Neural cell (in vitro differentiated cells): ENCODE measurements around the gene ALK. TPM values are rescaled to one million over a fixed set of nuclear protein-coding genes. Genes with fewer than 3 reads are reported as not detected.

Experiments
- H2AFZ ChIP-seq: fragments of 200-600, 300-800 bp; sonication (generic), shearing (Covaris generic); 2 replicates; pipeline ENCODE4 v1.6.0; 2014; ENCODE audit warnings: low read depth, mild to moderate bottlenecking, antibody characterized with exemption, low read length, moderate library complexity
- H3F3A ChIP-seq: fragments of 200-600 bp; shearing (Covaris generic); 2 replicates; pipeline ENCODE4 v1.6.1; 2016; ENCODE audit warnings: mild to moderate bottlenecking, moderate library complexity, mixed read lengths, antibody characterized with exemption, low read length; ENCODE audit not compliant: insufficient read depth, poor library complexity, severe bottlenecking
- H3K27ac ChIP-seq: fragments of 200-600, 300-800 bp; sonication (generic), shearing (Covaris generic); 2 replicates; pipeline ENCODE4 v1.5.1; 2014; ENCODE audit warnings: mild to moderate bottlenecking, low read length, moderate library complexity
- H3K27me3 ChIP-seq: fragments of 300-800, 200-600 bp; sonication (generic), shearing (Covaris generic); 2 replicates; pipeline ENCODE4 v1.6.0; 2014; ENCODE audit warnings: mild to moderate bottlenecking, low read depth, low read length, moderate library complexity; ENCODE audit not compliant: insufficient read depth
- H3K36me3 ChIP-seq: fragments of 300-800, 200-600 bp; sonication (generic), shearing (Covaris generic); 2 replicates; pipeline ENCODE4 v1.5.1; 2014; ENCODE audit warnings: mild to moderate bottlenecking, antibody characterized with exemption, low read length, moderate library complexity; ENCODE audit not compliant: insufficient read depth
- H3K4me2 ChIP-seq: fragments of 300-800, 200-600 bp; sonication (generic), shearing (Covaris generic); 2 replicates; pipeline ENCODE4 v1.6.0; 2014; ENCODE audit warnings: mild to moderate bottlenecking, low read length
- H3K4me3 ChIP-seq: fragments of 300-800, 200-600 bp; sonication (generic), shearing (Covaris generic); 2 replicates; pipeline ENCODE4 v1.5.1; 2014; ENCODE audit warnings: mild to moderate bottlenecking, low read length, moderate library complexity
- H3K79me2 ChIP-seq: fragments of 200-600 bp; shearing (Covaris generic); replicated peaks from 2 replicates; pipeline ENCODE4 v1.6.0; 2014; ENCODE audit warnings: mild to moderate bottlenecking, low read length, moderate library complexity; ENCODE audit not compliant: insufficient read depth
- H3K9ac ChIP-seq: fragments of 300-800, 200-600 bp; sonication (generic), shearing (Covaris generic); 2 replicates; pipeline ENCODE4 v1.6.1; 2016; ENCODE audit warnings: mild to moderate bottlenecking, low read length, mixed read lengths
- H3K9me2 ChIP-seq: fragments of 200-600 bp; shearing (Covaris generic); 2 replicates; pipeline ENCODE4 v1.6.1; 2016; ENCODE audit warnings: mild to moderate bottlenecking, low read length, mixed read lengths; ENCODE audit not compliant: insufficient read depth
- H3K9me3 ChIP-seq: fragments of 200-600, 300-800 bp; sonication (generic), shearing (Covaris generic); 2 replicates; pipeline ENCODE4 v1.6.1; 2016; ENCODE audit warnings: mild to moderate bottlenecking, mixed run types, low read length, moderate library complexity, mixed read lengths
- H4K20me1 ChIP-seq: fragments of 200-600 bp; shearing (Covaris generic); 2 replicates; pipeline ENCODE4 v1.6.1; 2016; ENCODE audit warnings: mild to moderate bottlenecking, mixed run types; ENCODE audit not compliant: insufficient read depth
- EP300 ChIP-seq: fragments of 450-650 bp; conservative IDR thresholded peaks from 2 replicates; pipeline ENCODE4 v1.6.1; 2014; ENCODE audit warnings: antibody characterized with exemption, mild to moderate bottlenecking, moderate library complexity; ENCODE audit not compliant: poor library complexity, severe bottlenecking
- EZH2 ChIP-seq: fragments of 200-600, 300-800 bp; shearing (Covaris generic), sonication (generic); IDR thresholded peaks from 2 replicates; pipeline ENCODE4 v1.6.1; 2014; ENCODE audit warnings: antibody characterized with exemption, low read length, borderline replicate concordance, mild to moderate bottlenecking; ENCODE audit not compliant: insufficient read depth, poor library complexity, severe bottlenecking
- MXI1 ChIP-seq: fragments of 450-650 bp; conservative IDR thresholded peaks from 2 replicates; pipeline ENCODE4 v1.6.1; 2014; ENCODE audit warnings: antibody characterized with exemption, mild to moderate bottlenecking; ENCODE audit not compliant: poor library complexity, severe bottlenecking
- POLR2AphosphoS5 ChIP-seq: IDR thresholded peaks from 2 replicates; pipeline ENCODE4 v1.6.1; 2012
- RAD21 ChIP-seq: fragments of 450-650 bp; conservative IDR thresholded peaks from 2 replicates; pipeline ENCODE4 v1.6.1; 2014; ENCODE audit warnings: antibody characterized with exemption, mild to moderate bottlenecking, moderate library complexity
- SMC3 ChIP-seq: fragments of 450-650 bp; conservative IDR thresholded peaks from 2 replicates; pipeline ENCODE4 v1.6.1; 2014; ENCODE audit warnings: antibody characterized with exemption, mild to moderate bottlenecking, moderate library complexity; ENCODE audit not compliant: poor library complexity
- TAF1 ChIP-seq: IDR thresholded peaks from 2 replicates; pipeline ENCODE4 v1.6.1; 2012; ENCODE audit warnings: low read depth
- polyA plus RNA-seq: library from polyadenylated mRNA; depleted of rRNA; stranded (reverse); fragments of >200 nt; gene quantifications from 2 replicates; pipeline ENCODE4 v1.2.3, GENCODE V29; 2014
- TF ChIP-seq, protein P1 (sequence below): IDR thresholded peaks from 2 replicates; pipeline ENCODE4 v1.6.1; 2012; ENCODE audit warnings: borderline replicate concordance
- TF ChIP-seq, protein P2 (sequence below): fragments of 450-650 bp; IDR thresholded peaks from 2 replicates; pipeline ENCODE4 v1.5.1; 2014; ENCODE audit warnings: antibody characterized with exemption, mild to moderate bottlenecking, moderate library complexity; ENCODE audit not compliant: poor library complexity, severe bottlenecking

ALK gene
- polyA plus RNA-seq, 1 donor from 2014 or later, result 7.1 TPM

DNA sequence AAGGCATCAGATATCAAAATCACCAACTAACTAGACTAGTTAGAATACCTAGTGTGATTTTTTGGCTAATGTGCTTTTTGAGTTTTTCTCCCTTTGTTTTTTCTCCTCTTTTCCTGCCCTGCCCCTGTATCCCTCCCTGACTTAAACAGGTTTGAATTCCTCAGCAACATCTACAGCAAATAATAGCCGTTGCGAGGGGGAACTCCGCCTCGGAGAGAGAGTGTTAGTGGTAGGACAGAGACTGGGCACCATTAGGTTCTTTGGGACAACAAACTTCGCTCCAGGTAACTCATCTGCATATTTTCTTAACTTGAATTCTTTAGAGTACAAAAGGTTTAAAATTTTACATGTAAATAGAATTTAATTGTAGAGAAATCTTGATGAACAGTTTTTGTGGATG is 761.2 kb downstream of the ALK start (continued):
- TF ChIP-seq, protein P1, sequence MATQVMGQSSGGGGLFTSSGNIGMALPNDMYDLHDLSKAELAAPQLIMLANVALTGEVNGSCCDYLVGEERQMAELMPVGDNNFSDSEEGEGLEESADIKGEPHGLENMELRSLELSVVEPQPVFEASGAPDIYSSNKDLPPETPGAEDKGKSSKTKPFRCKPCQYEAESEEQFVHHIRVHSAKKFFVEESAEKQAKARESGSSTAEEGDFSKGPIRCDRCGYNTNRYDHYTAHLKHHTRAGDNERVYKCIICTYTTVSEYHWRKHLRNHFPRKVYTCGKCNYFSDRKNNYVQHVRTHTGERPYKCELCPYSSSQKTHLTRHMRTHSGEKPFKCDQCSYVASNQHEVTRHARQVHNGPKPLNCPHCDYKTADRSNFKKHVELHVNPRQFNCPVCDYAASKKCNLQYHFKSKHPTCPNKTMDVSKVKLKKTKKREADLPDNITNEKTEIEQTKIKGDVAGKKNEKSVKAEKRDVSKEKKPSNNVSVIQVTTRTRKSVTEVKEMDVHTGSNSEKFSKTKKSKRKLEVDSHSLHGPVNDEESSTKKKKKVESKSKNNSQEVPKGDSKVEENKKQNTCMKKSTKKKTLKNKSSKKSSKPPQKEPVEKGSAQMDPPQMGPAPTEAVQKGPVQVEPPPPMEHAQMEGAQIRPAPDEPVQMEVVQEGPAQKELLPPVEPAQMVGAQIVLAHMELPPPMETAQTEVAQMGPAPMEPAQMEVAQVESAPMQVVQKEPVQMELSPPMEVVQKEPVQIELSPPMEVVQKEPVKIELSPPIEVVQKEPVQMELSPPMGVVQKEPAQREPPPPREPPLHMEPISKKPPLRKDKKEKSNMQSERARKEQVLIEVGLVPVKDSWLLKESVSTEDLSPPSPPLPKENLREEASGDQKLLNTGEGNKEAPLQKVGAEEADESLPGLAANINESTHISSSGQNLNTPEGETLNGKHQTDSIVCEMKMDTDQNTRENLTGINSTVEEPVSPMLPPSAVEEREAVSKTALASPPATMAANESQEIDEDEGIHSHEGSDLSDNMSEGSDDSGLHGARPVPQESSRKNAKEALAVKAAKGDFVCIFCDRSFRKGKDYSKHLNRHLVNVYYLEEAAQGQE, result no peak
- TF ChIP-seq RAD21, result no peak
- no peak for TF ChIP-seq MXI1
- no peak for TF ChIP-seq TAF1

DNA sequence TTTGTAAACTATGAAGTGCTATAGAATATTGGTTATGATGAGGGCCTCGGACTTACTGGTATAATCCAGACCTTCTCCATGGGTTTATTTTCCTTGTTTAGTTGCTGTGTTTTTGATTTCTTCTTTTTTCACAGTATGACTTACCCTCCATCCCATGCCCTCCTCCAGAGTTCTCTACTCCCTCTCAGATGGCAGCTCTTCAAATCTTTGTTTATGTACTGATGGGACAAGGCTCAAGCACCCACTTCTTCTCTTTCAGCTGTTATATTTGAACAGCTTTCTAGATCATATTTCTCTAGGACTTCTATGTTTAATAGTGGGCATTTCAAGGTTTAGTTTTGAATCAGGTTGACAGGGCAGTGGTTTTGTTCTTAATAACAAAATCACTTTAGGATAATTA is 762.3 kb downstream of the ALK start:
- H3K9me2 ChIP-seq, result no peaks in the 10 kb centered on the region
- H3K9ac ChIP-seq, result no peak overlapping the region
- H3K9me3 ChIP-seq, result no peaks in the 10 kb centered on the region
- no peaks in the 10 kb centered on the region for H3K79me2 ChIP-seq
- no peak for TF ChIP-seq POLR2AphosphoS5
- no peak for TF ChIP-seq RAD21
- no peak for TF ChIP-seq SMC3
- TF ChIP-seq TAF1, result no peak
- TF ChIP-seq, protein P2, sequence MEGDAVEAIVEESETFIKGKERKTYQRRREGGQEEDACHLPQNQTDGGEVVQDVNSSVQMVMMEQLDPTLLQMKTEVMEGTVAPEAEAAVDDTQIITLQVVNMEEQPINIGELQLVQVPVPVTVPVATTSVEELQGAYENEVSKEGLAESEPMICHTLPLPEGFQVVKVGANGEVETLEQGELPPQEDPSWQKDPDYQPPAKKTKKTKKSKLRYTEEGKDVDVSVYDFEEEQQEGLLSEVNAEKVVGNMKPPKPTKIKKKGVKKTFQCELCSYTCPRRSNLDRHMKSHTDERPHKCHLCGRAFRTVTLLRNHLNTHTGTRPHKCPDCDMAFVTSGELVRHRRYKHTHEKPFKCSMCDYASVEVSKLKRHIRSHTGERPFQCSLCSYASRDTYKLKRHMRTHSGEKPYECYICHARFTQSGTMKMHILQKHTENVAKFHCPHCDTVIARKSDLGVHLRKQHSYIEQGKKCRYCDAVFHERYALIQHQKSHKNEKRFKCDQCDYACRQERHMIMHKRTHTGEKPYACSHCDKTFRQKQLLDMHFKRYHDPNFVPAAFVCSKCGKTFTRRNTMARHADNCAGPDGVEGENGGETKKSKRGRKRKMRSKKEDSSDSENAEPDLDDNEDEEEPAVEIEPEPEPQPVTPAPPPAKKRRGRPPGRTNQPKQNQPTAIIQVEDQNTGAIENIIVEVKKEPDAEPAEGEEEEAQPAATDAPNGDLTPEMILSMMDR, result no peak
- TF ChIP-seq MXI1, result no peak
- no peak for TF ChIP-seq EP300
- TF ChIP-seq, protein P1, result no peak
- no peak for TF ChIP-seq EZH2
- H3K27me3 ChIP-seq, result no peaks in the 10 kb centered on the region
- H2AFZ ChIP-seq, result no peak overlapping the region
- H4K20me1 ChIP-seq, result no peaks in the 10 kb centered on the region
- no peaks in the 10 kb centered on the region for H3K36me3 ChIP-seq
- H3K27ac ChIP-seq, result no peak overlapping the region
- H3K4me3 ChIP-seq, result no peak overlapping the region
- H3K4me2 ChIP-seq, result no peak overlapping the region
- no peaks in the 10 kb centered on the region for H3F3A ChIP-seq
